Upper lobe of right lung (tissue), 1 donor: Measurements from ENCODE around the gene ERAS. TPM values are rescaled to one million over a fixed set of nuclear protein-coding genes. Genes with fewer than 3 reads are reported as not detected.
"Not testable (repeated sequence)": the region's sequence is repeated elsewhere in the genome, so short reads cannot be mapped to it uniquely, and the experiment has no call there.

ENCODE experiments used
- ATAC-seq: fragments of 200-7000 bp; cut with Tn5 transposase; one replicate; pipeline ENCODE4 v1.9.1; 2020; ENCODE audit warnings: mild to moderate bottlenecking, moderate library complexity
- DNase-seq: peaks from one replicate; pipeline ENCODE4 v3.0.0-alpha.2; 2020
- H3K27ac ChIP-seq: fragments of 200-600 bp; one replicate; pipeline ENCODE4 v1.8.0; 2022
- H3K27me3 ChIP-seq: fragments of 200-600 bp; one replicate; pipeline ENCODE4 v1.8.0; 2022; ENCODE audit warnings: mild to moderate bottlenecking
- H3K36me3 ChIP-seq: fragments of 200-600 bp; one replicate; pipeline ENCODE4 v1.8.0; 2022
- H3K4me1 ChIP-seq: fragments of 200-600 bp; one replicate; pipeline ENCODE4 v1.8.0; 2022
- H3K4me3 ChIP-seq: fragments of 200-600 bp; one replicate; pipeline ENCODE4 v1.8.0; 2022; ENCODE audit warnings: mild to moderate bottlenecking
- H3K9me3 ChIP-seq: fragments of 200-600 bp; one replicate; pipeline ENCODE4 v1.8.0; 2022
- CTCF ChIP-seq: fragments of 200-600 bp; IDR thresholded peaks from one replicate; pipeline ENCODE4 v1.8.0; 2022; ENCODE audit warnings: antibody characterized with exemption
- intact Hi-C: fragments of 100-400 bp; cut with DNase I; formaldehyde crosslinking; loops from one replicate; pipeline ENCODE4 v1.11.0; 2022
- total RNA-seq: library from RNA; stranded (reverse); fragmentation: NEBNext Ultra II Directional; extraction: Animal tissue kit (Norgen Biotek cat#: 25700); gene quantifications from one replicate; pipeline ENCODE4 v1.2.1, GENCODE V29; 2021
- donor health status: DM: no; HTN: yes; CAD: no; lungs with severe emphysema.

Gene ERAS
- total RNA-seq, 1 donor from 2014 or later, result not detected

- no peak for DNase-seq
Observed at GRCh38 chrX:48818866-48819265, 7.4 kb upstream of the ERAS start.

GRCh38 chrX:48819394-48819793 is 6.9 kb upstream of the ERAS start:
- H3K4me1 ChIP-seq, H3K27ac ChIP-seq, H3K9me3 ChIP-seq, H3K36me3 ChIP-seq, intact Hi-C loops, DNase-seq, ATAC-seq, H3K4me3 ChIP-seq, H3K27me3 ChIP-seq: not testable (repeated sequence)

More at GRCh38 chrX:48818866-48819265, 7.4 kb upstream of the ERAS start:
- no peak for TF ChIP-seq CTCF
- Histone ChIP-seq H3K36me3 (no peaks in the 10 kb centered on the region), H3K9me3 (no peaks in the 10 kb centered on the region), H3K27ac (no peak overlapping the region), H3K4me3 (no peak overlapping the region), H3K4me1 (no peaks in the 10 kb centered on the region), H3K27me3 (no peaks in the 10 kb centered on the region)
- intact Hi-C loops, result no loop called here
- no peak for ATAC-seq

- intact Hi-C loops, result no loop called here
- no peaks in the 10 kb centered on the region for H3K27me3 ChIP-seq
- TF ChIP-seq CTCF, result no peak
- DNase-seq (no peak), ATAC-seq (no peak)
- H3K4me3 ChIP-seq, result no peak overlapping the region
- no peaks in the 10 kb centered on the region for H3K36me3 ChIP-seq
- H3K9me3 ChIP-seq, result no peaks in the 10 kb centered on the region
- H3K27ac ChIP-seq, result no peak overlapping the region
- H3K4me1 ChIP-seq, result no peaks in the 10 kb centered on the region
Observed at GRCh38 chrX:48823053-48823452, 3.3 kb upstream of the ERAS start.

GRCh38 chrX:48824066-48824465 is 2.2 kb upstream of the ERAS start:
- intact Hi-C loops, result no loop called here
- no peak for TF ChIP-seq CTCF
- ATAC-seq, result no peak

GRCh38 chrX:48826876-48827653 is 752 bp downstream of the ERAS start:
- Histone ChIP-seq H3K27me3 (no peaks in the 10 kb centered on the region), H3K36me3 (no peaks in the 10 kb centered on the region), H3K27ac (no peak overlapping the region), H3K9me3 (no peaks in the 10 kb centered on the region), H3K4me3 (no peak overlapping the region), H3K4me1 (no peaks in the 10 kb centered on the region)
- TF ChIP-seq CTCF, result no peak
- ATAC-seq (no peak), DNase-seq (no peak)
- intact Hi-C loops, result no loop called here

More at GRCh38 chrX:48824066-48824465, 2.2 kb upstream of the ERAS start:
- no peaks in the 10 kb centered on the region for H3K27me3 ChIP-seq
- no peaks in the 10 kb centered on the region for H3K36me3 ChIP-seq
- no peaks in the 10 kb centered on the region for H3K9me3 ChIP-seq
- no peak for DNase-seq
- H3K4me1 ChIP-seq, result no peaks in the 10 kb centered on the region
- no peak overlapping the region for H3K4me3 ChIP-seq
- no peak overlapping the region for H3K27ac ChIP-seq

GRCh38 chrX:48827654-48827968 is 1.3 kb downstream of the ERAS start:
- TF ChIP-seq CTCF, result no peak

More at GRCh38 chrX:48827654-48827968, 1.3 kb downstream of the ERAS start:
- H3K27ac ChIP-seq, result no peak overlapping the region
- H3K36me3 ChIP-seq, result no peaks in the 10 kb centered on the region
- H3K4me3 ChIP-seq, result no peak overlapping the region
- ATAC-seq, result no peak
- no peaks in the 10 kb centered on the region for H3K27me3 ChIP-seq
- H3K4me1 ChIP-seq, result no peaks in the 10 kb centered on the region
- DNase-seq, result no peak
- intact Hi-C loops, result no loop called here
- H3K9me3 ChIP-seq, result no peaks in the 10 kb centered on the region
